GM12878 (cell line): ENCODE data around the gene CES3. TPM values are rescaled to one million over a fixed set of nuclear protein-coding genes. Genes with fewer than 3 reads are reported as not detected.

Experiments used
- ATAC-seq: fragments of 200-7000 bp; cut with Tn5 transposase; 3 replicates; pipeline ENCODE4 v1.9.1; 2020; ENCODE audit warnings: mild to moderate bottlenecking, moderate library complexity
- BruUV-seq: library from RNA; stranded (reverse); fragments of 400-500 nt; replicated peaks from 2 replicates; lab custom pipeline; 2021; lab: Mats Ljungman, UMichigan
- CTCF ChIA-PET: fragments of 300-600 bp; sonication (Branson Sonifier 250); formaldehyde crosslinking; extraction: SDS; loops from one replicate; lab custom pipeline; 2021; ENCODE audit warnings: inconsistent platforms; lab: Yijun Ruan, JAX
- POLR2A ChIA-PET: fragments of 350-600 bp; formaldehyde crosslinking; extraction: SDS; loops from one replicate; lab custom pipeline; 2021; ENCODE audit warnings: inconsistent platforms; lab: Charles Lee
- RAD21 ChIA-PET: fragments of 300-600 bp; sonication (Branson Sonifier 250); formaldehyde crosslinking; loops from one replicate; lab custom pipeline; 2023; ENCODE audit warnings: antibody characterized with exemption; ENCODE audit not compliant: unreplicated experiment; lab: Charles Lee
- SMC1A ChIA-PET: fragments of 300-600 bp; sonication (Branson Sonifier 250); formaldehyde crosslinking; loops from one replicate; lab custom pipeline; 2023; ENCODE audit not compliant: unreplicated experiment, uncharacterized antibody; lab: Charles Lee
- DNase-seq: peaks from one replicate; pipeline ENCODE4 v3.0.0-alpha.2; 2011; ENCODE audit warnings: low read depth, low spot score
- FAIRE-seq: peaks from 3 replicates; lab custom pipeline; 2011; peaks lifted over from hg19 to GRCh38; lab: Jason Lieb, UNC
- H2AFZ ChIP-seq: 2 replicates; pipeline ENCODE4 v1.6.0; 2011; ENCODE audit warnings: low read depth, low read length, control low read depth; ENCODE audit not compliant: control insufficient read depth
- H3K27ac ChIP-seq: 2 replicates; pipeline ENCODE4 v1.5.1; 2011; ENCODE audit warnings: control low read depth; ENCODE audit not compliant: control insufficient read depth, insufficient read depth
- H3K27me3 ChIP-seq, 2 experiments: replicated peaks in 1 of 2; 2 replicates each; pipeline versions ENCODE4 v1.6.0 to v1.6.1; 2011; ENCODE audit warnings: low read length in 1 of 2; ENCODE audit not compliant: control insufficient read depth in 2 of 2, insufficient read depth in 2 of 2
- H3K36me3 ChIP-seq, 2 experiments: 2 replicates each; pipeline ENCODE4 v1.5.1; 2011; ENCODE audit warnings: low read length in 1 of 2; ENCODE audit not compliant: control insufficient read depth in 2 of 2, insufficient read depth in 2 of 2
- H3K4me1 ChIP-seq: 2 replicates; pipeline ENCODE4 v1.6.1; 2011; ENCODE audit warnings: mild to moderate bottlenecking, low read length, moderate library complexity, mixed read lengths; ENCODE audit not compliant: control insufficient read depth, insufficient read depth
- H3K4me2 ChIP-seq: 2 replicates; pipeline ENCODE4 v1.6.0; 2011; ENCODE audit warnings: control low read depth; ENCODE audit not compliant: control insufficient read depth, insufficient read depth
- H3K4me3 ChIP-seq: fragments of 200-600 bp; sonication (generic); 2 replicates; pipeline ENCODE4 v1.5.1; 2016
- H3K79me2 ChIP-seq: 2 replicates; pipeline ENCODE4 v1.6.0; 2011; ENCODE audit warnings: low read length; ENCODE audit not compliant: control insufficient read depth, insufficient read depth
- H3K9ac ChIP-seq: 2 replicates; pipeline ENCODE4 v1.8.0; 2011; ENCODE audit warnings: low read length, control low read depth, mixed read lengths; ENCODE audit not compliant: control insufficient read depth, insufficient read depth
- H3K9me3 ChIP-seq: replicated peaks from 3 replicates; pipeline ENCODE4 v1.5.1; 2011; ENCODE audit warnings: mild to moderate bottlenecking, low read length; ENCODE audit not compliant: control insufficient read depth, insufficient read depth
- H4K20me1 ChIP-seq: 2 replicates; pipeline ENCODE4 v1.6.0; 2011; ENCODE audit not compliant: control insufficient read depth, insufficient read depth
- SUZ12 ChIP-seq: fragments of 200-600 bp; sonication (generic); IDR thresholded peaks from one replicate; pipeline ENCODE4 v1.6.1; 2018; ENCODE audit warnings: antibody characterized with exemption, mild to moderate bottlenecking; ENCODE audit not compliant: unreplicated experiment
- YBX1 ChIP-seq: fragments of 450-650 bp; IDR thresholded peaks from 2 replicates; pipeline ENCODE4 v1.6.1; 2016; ENCODE audit warnings: antibody characterized with exemption
- WGBS: methylation state at CpG from one replicate; pipeline ENCODE4 v1.1.6; 2016; ENCODE audit warnings: low lambda C conversion rate; ENCODE audit not compliant: insufficient replicate concordance, insufficient coverage; ENCODE audit errors: missing lambda C conversion rate; 5-methylcytosine and 5-hydroxymethylcytosine counted together
- in situ Hi-C: fragments of 300-500 bp; cut with MboI; formaldehyde crosslinking; loops from 9 replicates; pipeline ENCODE4 v1.14.3; 2018; ENCODE audit warnings: mixed read lengths
- intact Hi-C: fragments of 100-400 bp; cut with micrococcal nuclease; formaldehyde crosslinking; loops from one replicate; pipeline ENCODE4 v1.14.2; 2022; ENCODE audit not compliant: unreplicated experiment
- polyA plus RNA-seq, 11 experiments: library from polyadenylated mRNA; depleted of rRNA in 4 of 11; unstranded in 6 of 11; stranded (reverse) in 5 of 11; fragments of >200 nt; fragmentation: Nextera tagmentation in 4 of 11; fragmentation: Illumina TruSeq in 1 of 11; extraction: Ambion mirVana in 4 of 11; extraction: Trizol in 1 of 11; gene quantifications; 1 replicate in 1 of 11; 2 replicates in 10 of 11; pipeline versions ENCODE4 v1.2.1 to v1.2.3, GENCODE V29; 2011 to 2016; ENCODE audit warnings: inconsistent platforms in 2 of 11, missing spikeins in 2 of 11, low read depth in 1 of 11
- total RNA-seq, 4 experiments: library from RNA; depleted of rRNA in 3 of 4; stranded (reverse); fragments of >200 nt in 3 of 4; fragmentation: Illumina TruSeq in 1 of 4; extraction: Trizol in 1 of 4; gene quantifications; 2 replicates each; pipeline versions ENCODE4 v1.2.1 to v1.2.3, GENCODE V29; 2013 to 2021
- TF ChIP-seq, protein P1 (sequence below): fragments of 450-650 bp; IDR thresholded peaks from 2 replicates; pipeline ENCODE4 v1.6.1; 2017; ENCODE audit warnings: mild to moderate bottlenecking

Gene CES3
- total and polyA plus RNA-seq, 10 of the 15 experiments (the other 5 are each of a cell fraction or from before 2014, with no cell fraction given): 0.09 to 3.1 (median 0.76) TPM

DNA sequence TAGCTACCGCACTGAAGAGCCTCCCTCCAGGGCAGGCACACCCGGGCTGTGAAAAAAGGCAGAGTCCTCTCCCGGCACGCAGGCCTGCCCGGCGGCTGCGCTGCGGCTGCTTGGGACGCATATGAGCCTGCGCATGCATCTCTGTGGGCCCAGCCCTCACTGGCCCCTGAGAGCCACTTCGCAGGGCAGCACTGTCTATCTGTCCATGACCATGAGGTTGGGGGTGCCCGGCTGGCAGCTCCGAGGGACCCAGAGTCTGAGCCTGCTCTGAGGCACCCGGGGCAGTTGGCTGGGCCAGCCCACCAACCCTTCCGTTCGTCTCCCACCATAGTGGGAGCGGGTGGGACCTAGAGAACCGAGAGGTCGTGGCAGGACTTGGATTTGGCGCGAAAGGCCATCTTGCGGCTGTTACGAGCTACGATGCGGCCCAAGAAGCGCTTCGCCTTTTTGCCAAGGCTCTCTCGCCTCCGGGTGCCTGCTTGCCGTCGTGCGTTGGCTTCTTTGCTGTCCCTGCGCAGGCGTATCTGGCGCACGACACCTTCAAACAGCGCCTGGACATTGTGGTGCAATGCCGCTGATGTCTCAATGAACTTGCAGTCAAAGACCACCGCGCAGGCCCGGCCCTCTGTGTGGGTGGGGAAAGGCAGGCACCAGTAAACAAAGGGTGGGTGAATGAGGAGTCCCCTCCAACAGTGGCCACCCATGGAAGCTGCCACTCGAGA is 39.2 kb upstream of the CES3 start:
- ChIA-PET RAD21 (interaction anchor here (1.0 kb wide), 1 partner anchor 12 kb away, joined by 3 read pairs; no protein-coding TSS in a partner anchor), CTCF (interaction anchor here (1.0 kb wide), 1 partner anchor 12 kb away, joined by 3 read pairs; no protein-coding TSS in a partner anchor), POLR2A (interaction anchor here (0.6 kb wide), 1 partner anchor 1675 kb away, joined by 3 read pairs; no protein-coding TSS in a partner anchor), SMC1A (no interaction called here)
- 54% methylated on average over 35 of the region's 42 CpGs for WGBS
- Histone ChIP-seq H2AFZ (no peak overlapping the region), H3K9me3 (no peaks in the 10 kb centered on the region), H3K79me2 (no peaks in the 10 kb centered on the region), H3K4me3 (no peak overlapping the region), H3K27me3 (peaks cover 0 to 3% of the 10 kb centered on the region in 2 experiments; a peak in 3 of 4 replicates), H3K27ac (no peak overlapping the region), H3K9ac (no peak overlapping the region), H4K20me1 (no peaks in the 10 kb centered on the region), H3K36me3 (no peaks in the 10 kb centered on the region), H3K4me2 (no peak overlapping the region), H3K4me1 (peaks cover 13% of the 10 kb centered on the region)
- FAIRE-seq (no peak), ATAC-seq (no peak), DNase-seq (no peak)
- BruUV-seq: no TSS peak
- TF ChIP-seq SUZ12: no peak
- TF ChIP-seq YBX1: no peak
- TF ChIP-seq, protein P1, sequence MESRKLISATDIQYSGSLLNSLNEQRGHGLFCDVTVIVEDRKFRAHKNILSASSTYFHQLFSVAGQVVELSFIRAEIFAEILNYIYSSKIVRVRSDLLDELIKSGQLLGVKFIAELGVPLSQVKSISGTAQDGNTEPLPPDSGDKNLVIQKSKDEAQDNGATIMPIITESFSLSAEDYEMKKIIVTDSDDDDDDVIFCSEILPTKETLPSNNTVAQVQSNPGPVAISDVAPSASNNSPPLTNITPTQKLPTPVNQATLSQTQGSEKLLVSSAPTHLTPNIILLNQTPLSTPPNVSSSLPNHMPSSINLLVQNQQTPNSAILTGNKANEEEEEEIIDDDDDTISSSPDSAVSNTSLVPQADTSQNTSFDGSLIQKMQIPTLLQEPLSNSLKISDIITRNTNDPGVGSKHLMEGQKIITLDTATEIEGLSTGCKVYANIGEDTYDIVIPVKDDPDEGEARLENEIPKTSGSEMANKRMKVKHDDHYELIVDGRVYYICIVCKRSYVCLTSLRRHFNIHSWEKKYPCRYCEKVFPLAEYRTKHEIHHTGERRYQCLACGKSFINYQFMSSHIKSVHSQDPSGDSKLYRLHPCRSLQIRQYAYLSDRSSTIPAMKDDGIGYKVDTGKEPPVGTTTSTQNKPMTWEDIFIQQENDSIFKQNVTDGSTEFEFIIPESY: no peak
- intact Hi-C loops: no loop called here
- in situ Hi-C loops: no loop called here
